H1 (cell line): Measurements from ENCODE around the gene KCNH1. TPM values are rescaled to one million over a fixed set of nuclear protein-coding genes. Genes with fewer than 3 reads are reported as not detected.
"Not testable (repeated sequence)": the region's sequence is repeated elsewhere in the genome, so short reads cannot be mapped to it uniquely, and the experiment has no call there.

ENCODE experiments used
- CTCF ChIA-PET: fragments of 300-600 bp; sonication (Branson Sonifier 250); formaldehyde crosslinking; loops from one replicate; lab custom pipeline; 2021; ENCODE audit not compliant: partially characterized antibody; lab: Charles Lee
- POLR2A ChIA-PET: fragments of 300-600 bp; sonication (Branson Sonifier 250); formaldehyde crosslinking; loops from one replicate; lab custom pipeline; 2021; ENCODE audit warnings: inconsistent platforms; ENCODE audit not compliant: partially characterized antibody; lab: Charles Lee
- DNase-seq, 2 experiments: peaks; one replicate each; pipeline versions ENCODE4 v3.0.0 to v3.0.0-alpha.2; 2010 to 2022; ENCODE audit warnings: low spot score in 2 of 2, low read depth in 1 of 2, mixed read lengths in 1 of 2
- FAIRE-seq: peaks from 2 replicates; lab custom pipeline; 2011; peaks lifted over from hg19 to GRCh38; lab: Jason Lieb, UNC
- H2AFZ ChIP-seq: 2 replicates; pipeline ENCODE4 v1.8.1; 2012; ENCODE audit warnings: low read length, inconsistent platforms
- H2AK5ac ChIP-seq: 2 replicates; pipeline ENCODE4 v1.6.1; 2013; ENCODE audit warnings: low read depth, low read length
- H2BK120ac ChIP-seq: replicated peaks from 2 replicates; pipeline ENCODE3; 2013; ENCODE audit warnings: low read depth, low read length, inconsistent platforms
- H2BK12ac ChIP-seq: 2 replicates; pipeline ENCODE4 v1.6.1; 2013; ENCODE audit warnings: low read depth, low read length
- H2BK15ac ChIP-seq: 2 replicates; pipeline ENCODE4 v1.6.1; 2013; ENCODE audit warnings: low read length
- H2BK20ac ChIP-seq: 2 replicates; pipeline ENCODE4 v1.6.1; 2013; ENCODE audit warnings: low read length
- H2BK5ac ChIP-seq: 2 replicates; pipeline ENCODE4 v1.6.1; 2013; ENCODE audit warnings: low read depth, low read length
- H3K14ac ChIP-seq: 2 replicates; pipeline ENCODE4 v1.6.1; 2013; ENCODE audit warnings: inconsistent platforms; ENCODE audit not compliant: insufficient read length
- H3K18ac ChIP-seq: 2 replicates; pipeline ENCODE4 v1.6.1; 2013; ENCODE audit warnings: low read length; ENCODE audit errors: extremely low read depth
- H3K23ac ChIP-seq: 2 replicates; pipeline ENCODE4 v1.6.1; 2013; ENCODE audit warnings: inconsistent platforms; ENCODE audit not compliant: insufficient read length
- H3K23me2 ChIP-seq: 2 replicates; pipeline ENCODE4 v1.6.1; 2013; ENCODE audit warnings: low read depth, low read length
- H3K27ac ChIP-seq: 2 replicates; pipeline ENCODE4 v1.6.1; 2011; ENCODE audit warnings: low read depth, low read length, inconsistent platforms
- H3K27me3 ChIP-seq, 4 experiments: replicated peaks in 1 of 4; 1 replicate in 1 of 4; 2 replicates in 3 of 4; pipeline versions ENCODE4 v1.6.1 to v1.8.1; 2011 to 2013; ENCODE audit warnings: low read length in 3 of 4, mild to moderate bottlenecking in 3 of 4, inconsistent platforms in 2 of 4, mixed read lengths in 2 of 4, moderate library complexity in 1 of 4; ENCODE audit not compliant: control insufficient read depth in 3 of 4, insufficient read depth in 3 of 4; ENCODE audit errors: extremely low read depth in 1 of 4
- H3K36me3 ChIP-seq, 4 experiments: 2 replicates each; pipeline versions ENCODE4 v1.6.1 to v1.8.1; 2011 to 2013; ENCODE audit warnings: mild to moderate bottlenecking in 4 of 4, low read length in 3 of 4, moderate library complexity in 2 of 4, control low read depth in 1 of 4, inconsistent platforms in 1 of 4; ENCODE audit not compliant: insufficient read depth in 4 of 4, control insufficient read depth in 2 of 4
- H3K4ac ChIP-seq: replicated peaks from 2 replicates; pipeline ENCODE3; 2013; ENCODE audit warnings: low read length, low read depth, mixed read lengths, inconsistent platforms; ENCODE audit not compliant: insufficient read length
- H3K4me1 ChIP-seq, 4 experiments: replicated peaks in 1 of 4; 1 replicate in 1 of 4; 2 replicates in 3 of 4; pipeline versions ENCODE4 v1.6.1 to v1.8.1; 2011 to 2013; ENCODE audit warnings: low read length in 3 of 4, inconsistent platforms in 2 of 4, mixed read lengths in 1 of 4; ENCODE audit not compliant: insufficient read depth in 4 of 4, control insufficient read depth in 3 of 4
- H3K4me2 ChIP-seq, 2 experiments: 2 replicates each; pipeline versions ENCODE4 v1.6.1 to v1.8.1; 2011 to 2013; ENCODE audit warnings: low read depth in 2 of 2, low read length in 2 of 2, control low read depth in 1 of 2, inconsistent platforms in 1 of 2, mild to moderate bottlenecking in 1 of 2; ENCODE audit not compliant: insufficient read depth in 1 of 2
- H3K4me3 ChIP-seq, 4 experiments: fragments of 200-600, 300-600 bp in 1 of 4; sonication (generic), shearing (Covaris generic), sonication (Bioruptor Twin) in 1 of 4; 2 replicates each; pipeline versions ENCODE4 v1.5.1 to v1.8.1; 2011 to 2016; ENCODE audit warnings: low read length in 4 of 4, low read depth in 3 of 4, control low read depth in 2 of 4, inconsistent platforms in 2 of 4, mild to moderate bottlenecking in 2 of 4, mixed read lengths in 1 of 4, moderate library complexity in 1 of 4; ENCODE audit not compliant: insufficient read depth in 2 of 4; ENCODE audit errors: extremely low read depth in 1 of 4
- H3K56ac ChIP-seq: replicated peaks from 2 replicates; pipeline ENCODE3; 2013; ENCODE audit warnings: low read depth, mild to moderate bottlenecking, mixed read lengths, low read length, inconsistent platforms; ENCODE audit not compliant: insufficient read length
- H3K79me1 ChIP-seq: 2 replicates; pipeline ENCODE4 v1.6.1; 2013; ENCODE audit warnings: low read depth, low read length, control low read depth
- H3K79me2 ChIP-seq, 2 experiments: 2 replicates each; pipeline versions ENCODE4 v1.6.1 to v1.8.1; 2012 to 2013; ENCODE audit warnings: low read length in 2 of 2, mild to moderate bottlenecking in 2 of 2, inconsistent platforms in 1 of 2; ENCODE audit not compliant: insufficient read depth in 2 of 2, control insufficient read depth in 1 of 2
- H3K9ac ChIP-seq, 4 experiments: replicated peaks in 1 of 4; 1 replicate in 1 of 4; 2 replicates in 3 of 4; pipeline versions ENCODE4 v1.6.1 to v1.8.1; 2011 to 2013; ENCODE audit warnings: low read depth in 3 of 4, low read length in 3 of 4, control low read depth in 2 of 4, mild to moderate bottlenecking in 2 of 4, moderate library complexity in 2 of 4, inconsistent platforms in 1 of 4; ENCODE audit errors: extremely low read depth in 1 of 4
- H3K9me3 ChIP-seq, 2 experiments: 2 replicates each; pipeline versions ENCODE4 v1.6.1 to v1.8.1; 2012 to 2013; ENCODE audit warnings: mild to moderate bottlenecking in 2 of 2, moderate library complexity in 2 of 2, control low read depth in 1 of 2, inconsistent platforms in 1 of 2, low read depth in 1 of 2, low read length in 1 of 2, mixed read lengths in 1 of 2; ENCODE audit not compliant: insufficient read depth in 2 of 2
- H4K20me1 ChIP-seq, 2 experiments: replicated peaks in 1 of 2; 2 replicates each; pipeline versions ENCODE3 to v1.8.1; 2011 to 2013; ENCODE audit warnings: inconsistent platforms in 2 of 2, low read length in 2 of 2, mild to moderate bottlenecking in 1 of 2; ENCODE audit not compliant: insufficient read depth in 2 of 2, control insufficient read depth in 1 of 2
- H4K5ac ChIP-seq: 2 replicates; pipeline ENCODE4 v1.6.1; 2013; ENCODE audit warnings: low read length, low read depth, mixed read lengths, inconsistent platforms; ENCODE audit not compliant: insufficient read length
- H4K8ac ChIP-seq: 2 replicates; pipeline ENCODE4 v1.8.0; 2013; ENCODE audit warnings: mild to moderate bottlenecking, moderate library complexity, low read length, inconsistent platforms; ENCODE audit not compliant: insufficient read depth; ENCODE audit errors: extremely low read depth
- H4K91ac ChIP-seq: replicated peaks from 2 replicates; pipeline ENCODE3; 2013; ENCODE audit warnings: low read length, mixed read lengths, inconsistent platforms; ENCODE audit not compliant: insufficient read length
- WGBS, 2 experiments: shearing (Covaris generic) in 1 of 2; methylation state at CpG; one replicate each; pipeline versions ENCODE4 v1.1.6 to v1.1.7; 2013 to 2015; ENCODE audit warnings: low lambda C conversion rate in 2 of 2, mixed read lengths in 2 of 2, inconsistent platforms in 1 of 2, low coverage in 1 of 2, missing lambda C conversion rate in 1 of 2; ENCODE audit not compliant: insufficient replicate concordance in 2 of 2, insufficient coverage in 1 of 2, insufficient read length in 1 of 2; ENCODE audit errors: extremely low coverage in 1 of 2, missing lambda C conversion rate in 1 of 2; 5-methylcytosine and 5-hydroxymethylcytosine counted together
- polyA plus RNA-seq, 7 experiments: library from polyadenylated mRNA; depleted of rRNA in 3 of 7; stranded (reverse) in 5 of 7; unstranded in 2 of 7; fragments of >200 nt in 5 of 7; fragments of 200-250 nt in 2 of 7; gene quantifications; 1 replicate in 5 of 7; 2 replicates in 1 of 7; 4 replicates in 1 of 7; pipeline versions ENCODE4 v1.2.1 to v1.2.3, GENCODE V29; 2011 to 2013; ENCODE audit warnings: missing spikeins in 2 of 7, mixed read lengths in 2 of 7
- total RNA-seq: library from RNA; stranded (reverse); fragmentation: NEBNext Ultra II Directional; extraction: Animal tissue kit (Norgen Biotek cat#: 25700); gene quantifications from 2 replicates; pipeline ENCODE4 v1.2.1, GENCODE V29; 2021

Gene KCNH1
- total and polyA plus RNA-seq, 2 of the 8 experiments (the other 6 are each of a cell fraction or from before 2014, with no cell fraction given): 0.27 to 0.34 TPM

DNA sequence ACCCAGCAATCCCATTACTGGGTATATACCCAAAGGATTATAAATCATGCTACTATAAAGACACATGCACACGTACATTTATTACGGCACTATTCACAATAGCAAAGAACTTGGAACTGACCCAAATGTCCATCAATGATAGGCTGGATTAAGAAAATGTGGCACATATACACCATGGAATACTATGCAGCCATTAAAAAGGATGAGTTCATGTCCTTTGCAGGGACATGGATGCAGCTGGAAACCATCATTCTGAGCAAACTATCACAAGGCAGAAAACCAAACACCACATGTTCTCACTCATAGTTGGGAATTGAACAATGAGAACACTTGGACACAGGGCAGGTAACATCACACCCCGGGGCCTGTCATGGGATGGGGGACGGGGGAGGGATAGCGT lies 52.5 kb downstream of the KCNH1 start:
- H2AFZ ChIP-seq, H3K4ac ChIP-seq, POLR2A ChIA-PET, H3K14ac ChIP-seq, H4K20me1 ChIP-seq, H4K5ac ChIP-seq, H3K56ac ChIP-seq, H2AK5ac ChIP-seq, H3K79me2 ChIP-seq, H4K91ac ChIP-seq, H3K79me1 ChIP-seq, H3K23me2 ChIP-seq, H4K8ac ChIP-seq, DNase-seq, H2BK120ac ChIP-seq, CTCF ChIA-PET, FAIRE-seq, H3K27me3 ChIP-seq, H2BK5ac ChIP-seq, H3K27ac ChIP-seq, H3K18ac ChIP-seq, H3K4me3 ChIP-seq, H2BK20ac ChIP-seq, H3K4me1 ChIP-seq, H2BK15ac ChIP-seq, H3K9ac ChIP-seq, H2BK12ac ChIP-seq, H3K23ac ChIP-seq, H3K9me3 ChIP-seq, H3K4me2 ChIP-seq, H3K36me3 ChIP-seq: not testable (repeated sequence)
- WGBS, 2 experiments: 88% methylated on average over 5 of the region's 5 CpGs; no CpG with 5 or more reads in 1 of the 2 experiments
